H1 (cell line): Measurements from ENCODE around the gene RD3L. TPM values are rescaled to one million over a fixed set of nuclear protein-coding genes. Genes with fewer than 3 reads are reported as not detected.

ENCODE experiments used
- CTCF ChIA-PET: fragments of 300-600 bp; sonication (Branson Sonifier 250); formaldehyde crosslinking; loops from one replicate; lab custom pipeline; 2021; ENCODE audit not compliant: partially characterized antibody; lab: Charles Lee
- POLR2A ChIA-PET: fragments of 300-600 bp; sonication (Branson Sonifier 250); formaldehyde crosslinking; loops from one replicate; lab custom pipeline; 2021; ENCODE audit warnings: inconsistent platforms; ENCODE audit not compliant: partially characterized antibody; lab: Charles Lee
- DNase-seq, 2 experiments: peaks; one replicate each; pipeline versions ENCODE4 v3.0.0 to v3.0.0-alpha.2; 2010 to 2022; ENCODE audit warnings: low spot score in 2 of 2, low read depth in 1 of 2, mixed read lengths in 1 of 2
- FAIRE-seq: peaks from 2 replicates; lab custom pipeline; 2011; peaks lifted over from hg19 to GRCh38; lab: Jason Lieb, UNC
- H2AFZ ChIP-seq: 2 replicates; pipeline ENCODE4 v1.8.1; 2012; ENCODE audit warnings: low read length, inconsistent platforms
- H2AK5ac ChIP-seq: 2 replicates; pipeline ENCODE4 v1.6.1; 2013; ENCODE audit warnings: low read depth, low read length
- H2BK120ac ChIP-seq: replicated peaks from 2 replicates; pipeline ENCODE3; 2013; ENCODE audit warnings: low read depth, low read length, inconsistent platforms
- H2BK12ac ChIP-seq: 2 replicates; pipeline ENCODE4 v1.6.1; 2013; ENCODE audit warnings: low read depth, low read length
- H2BK15ac ChIP-seq: 2 replicates; pipeline ENCODE4 v1.6.1; 2013; ENCODE audit warnings: low read length
- H2BK20ac ChIP-seq: 2 replicates; pipeline ENCODE4 v1.6.1; 2013; ENCODE audit warnings: low read length
- H2BK5ac ChIP-seq: 2 replicates; pipeline ENCODE4 v1.6.1; 2013; ENCODE audit warnings: low read depth, low read length
- H3K14ac ChIP-seq: 2 replicates; pipeline ENCODE4 v1.6.1; 2013; ENCODE audit warnings: inconsistent platforms; ENCODE audit not compliant: insufficient read length
- H3K18ac ChIP-seq: 2 replicates; pipeline ENCODE4 v1.6.1; 2013; ENCODE audit warnings: low read length; ENCODE audit errors: extremely low read depth
- H3K23ac ChIP-seq: 2 replicates; pipeline ENCODE4 v1.6.1; 2013; ENCODE audit warnings: inconsistent platforms; ENCODE audit not compliant: insufficient read length
- H3K23me2 ChIP-seq: 2 replicates; pipeline ENCODE4 v1.6.1; 2013; ENCODE audit warnings: low read depth, low read length
- H3K27ac ChIP-seq: 2 replicates; pipeline ENCODE4 v1.6.1; 2011; ENCODE audit warnings: low read depth, low read length, inconsistent platforms
- H3K27me3 ChIP-seq, 4 experiments: replicated peaks in 1 of 4; 1 replicate in 1 of 4; 2 replicates in 3 of 4; pipeline versions ENCODE4 v1.6.1 to v1.8.1; 2011 to 2013; ENCODE audit warnings: low read length in 3 of 4, mild to moderate bottlenecking in 3 of 4, inconsistent platforms in 2 of 4, mixed read lengths in 2 of 4, moderate library complexity in 1 of 4; ENCODE audit not compliant: control insufficient read depth in 3 of 4, insufficient read depth in 3 of 4; ENCODE audit errors: extremely low read depth in 1 of 4
- H3K36me3 ChIP-seq, 4 experiments: 2 replicates each; pipeline versions ENCODE4 v1.6.1 to v1.8.1; 2011 to 2013; ENCODE audit warnings: mild to moderate bottlenecking in 4 of 4, low read length in 3 of 4, moderate library complexity in 2 of 4, control low read depth in 1 of 4, inconsistent platforms in 1 of 4; ENCODE audit not compliant: insufficient read depth in 4 of 4, control insufficient read depth in 2 of 4
- H3K4ac ChIP-seq: replicated peaks from 2 replicates; pipeline ENCODE3; 2013; ENCODE audit warnings: low read length, low read depth, mixed read lengths, inconsistent platforms; ENCODE audit not compliant: insufficient read length
- H3K4me1 ChIP-seq, 4 experiments: replicated peaks in 1 of 4; 1 replicate in 1 of 4; 2 replicates in 3 of 4; pipeline versions ENCODE4 v1.6.1 to v1.8.1; 2011 to 2013; ENCODE audit warnings: low read length in 3 of 4, inconsistent platforms in 2 of 4, mixed read lengths in 1 of 4; ENCODE audit not compliant: insufficient read depth in 4 of 4, control insufficient read depth in 3 of 4
- H3K4me2 ChIP-seq, 2 experiments: 2 replicates each; pipeline versions ENCODE4 v1.6.1 to v1.8.1; 2011 to 2013; ENCODE audit warnings: low read depth in 2 of 2, low read length in 2 of 2, control low read depth in 1 of 2, inconsistent platforms in 1 of 2, mild to moderate bottlenecking in 1 of 2; ENCODE audit not compliant: insufficient read depth in 1 of 2
- H3K4me3 ChIP-seq, 4 experiments: fragments of 200-600, 300-600 bp in 1 of 4; sonication (generic), shearing (Covaris generic), sonication (Bioruptor Twin) in 1 of 4; 2 replicates each; pipeline versions ENCODE4 v1.5.1 to v1.8.1; 2011 to 2016; ENCODE audit warnings: low read length in 4 of 4, low read depth in 3 of 4, control low read depth in 2 of 4, inconsistent platforms in 2 of 4, mild to moderate bottlenecking in 2 of 4, mixed read lengths in 1 of 4, moderate library complexity in 1 of 4; ENCODE audit not compliant: insufficient read depth in 2 of 4; ENCODE audit errors: extremely low read depth in 1 of 4
- H3K56ac ChIP-seq: replicated peaks from 2 replicates; pipeline ENCODE3; 2013; ENCODE audit warnings: low read depth, mild to moderate bottlenecking, mixed read lengths, low read length, inconsistent platforms; ENCODE audit not compliant: insufficient read length
- H3K79me1 ChIP-seq: 2 replicates; pipeline ENCODE4 v1.6.1; 2013; ENCODE audit warnings: low read depth, low read length, control low read depth
- H3K79me2 ChIP-seq, 2 experiments: 2 replicates each; pipeline versions ENCODE4 v1.6.1 to v1.8.1; 2012 to 2013; ENCODE audit warnings: low read length in 2 of 2, mild to moderate bottlenecking in 2 of 2, inconsistent platforms in 1 of 2; ENCODE audit not compliant: insufficient read depth in 2 of 2, control insufficient read depth in 1 of 2
- H3K9ac ChIP-seq, 4 experiments: replicated peaks in 1 of 4; 1 replicate in 1 of 4; 2 replicates in 3 of 4; pipeline versions ENCODE4 v1.6.1 to v1.8.1; 2011 to 2013; ENCODE audit warnings: low read depth in 3 of 4, low read length in 3 of 4, control low read depth in 2 of 4, mild to moderate bottlenecking in 2 of 4, moderate library complexity in 2 of 4, inconsistent platforms in 1 of 4; ENCODE audit errors: extremely low read depth in 1 of 4
- H3K9me3 ChIP-seq, 2 experiments: 2 replicates each; pipeline versions ENCODE4 v1.6.1 to v1.8.1; 2012 to 2013; ENCODE audit warnings: mild to moderate bottlenecking in 2 of 2, moderate library complexity in 2 of 2, control low read depth in 1 of 2, inconsistent platforms in 1 of 2, low read depth in 1 of 2, low read length in 1 of 2, mixed read lengths in 1 of 2; ENCODE audit not compliant: insufficient read depth in 2 of 2
- H4K20me1 ChIP-seq, 2 experiments: replicated peaks in 1 of 2; 2 replicates each; pipeline versions ENCODE3 to v1.8.1; 2011 to 2013; ENCODE audit warnings: inconsistent platforms in 2 of 2, low read length in 2 of 2, mild to moderate bottlenecking in 1 of 2; ENCODE audit not compliant: insufficient read depth in 2 of 2, control insufficient read depth in 1 of 2
- H4K5ac ChIP-seq: 2 replicates; pipeline ENCODE4 v1.6.1; 2013; ENCODE audit warnings: low read length, low read depth, mixed read lengths, inconsistent platforms; ENCODE audit not compliant: insufficient read length
- H4K8ac ChIP-seq: 2 replicates; pipeline ENCODE4 v1.8.0; 2013; ENCODE audit warnings: mild to moderate bottlenecking, moderate library complexity, low read length, inconsistent platforms; ENCODE audit not compliant: insufficient read depth; ENCODE audit errors: extremely low read depth
- H4K91ac ChIP-seq: replicated peaks from 2 replicates; pipeline ENCODE3; 2013; ENCODE audit warnings: low read length, mixed read lengths, inconsistent platforms; ENCODE audit not compliant: insufficient read length
- BCL11A ChIP-seq, 2 experiments: IDR thresholded peaks; one replicate each; pipeline ENCODE4 v1.6.1; 2011; ENCODE audit warnings: low read depth in 2 of 2, low read length in 2 of 2, mild to moderate bottlenecking in 2 of 2
- CREB1 ChIP-seq: IDR thresholded peaks from 2 replicates; pipeline ENCODE4 v1.6.1; 2012; ENCODE audit warnings: inconsistent platforms
- EGR1 ChIP-seq: IDR thresholded peaks from 2 replicates; pipeline ENCODE4 v1.6.1; 2011; ENCODE audit warnings: low read depth, low read length, borderline replicate concordance
- GABPA ChIP-seq: IDR thresholded peaks from 2 replicates; pipeline ENCODE4 v1.6.1; 2011; ENCODE audit warnings: mild to moderate bottlenecking, low read length, moderate library complexity, borderline replicate concordance; ENCODE audit not compliant: insufficient read depth
- GTF2F1 ChIP-seq: IDR thresholded peaks from 2 replicates; pipeline ENCODE4 v1.6.1; 2012; ENCODE audit warnings: low read depth, low read length, improper control_type of control experiment, borderline replicate concordance
- JUN ChIP-seq: IDR thresholded peaks from 2 replicates; pipeline ENCODE4 v1.6.1; 2011; ENCODE audit warnings: low read depth, mild to moderate bottlenecking, improper control_type of control experiment, low read length
- KDM1A ChIP-seq: fragments of 200-600, 300-600 bp; sonication (generic); IDR thresholded peaks from 2 replicates; pipeline ENCODE4 v1.7.1; 2016; ENCODE audit warnings: mild to moderate bottlenecking, low read length, borderline replicate concordance
- KDM5A ChIP-seq: fragments of 200-600 bp; IDR thresholded peaks from 2 replicates; pipeline ENCODE4 v1.7.1; 2012; ENCODE audit warnings: mild to moderate bottlenecking, low read length, inconsistent platforms, mixed read lengths
- MAFK ChIP-seq: IDR thresholded peaks from 2 replicates; pipeline ENCODE4 v1.6.1; 2012; ENCODE audit warnings: low read depth, mild to moderate bottlenecking, improper control_type of control experiment, low read length
- NANOG ChIP-seq: IDR thresholded peaks from 2 replicates; pipeline ENCODE4 v1.6.1; 2011; ENCODE audit warnings: low read length, low read depth, mild to moderate bottlenecking, inconsistent platforms; ENCODE audit not compliant: insufficient read depth, poor library complexity, severe bottlenecking
- RAD21 ChIP-seq, 2 experiments: IDR thresholded peaks in 1 of 2; conservative IDR thresholded peaks in 1 of 2; 2 replicates each; pipeline ENCODE4 v1.6.1; 2011; ENCODE audit warnings: low read depth in 2 of 2, low read length in 2 of 2, improper control_type of control experiment in 1 of 2, inconsistent platforms in 1 of 2, mild to moderate bottlenecking in 1 of 2, moderate library complexity in 1 of 2
- SP1 ChIP-seq: IDR thresholded peaks from 2 replicates; pipeline ENCODE4 v1.6.1; 2011; ENCODE audit warnings: low read depth, low read length
- SP2 ChIP-seq: IDR thresholded peaks from 2 replicates; pipeline ENCODE4 v1.6.1; 2012; ENCODE audit warnings: mild to moderate bottlenecking, low read length, inconsistent platforms
- SRF ChIP-seq: IDR thresholded peaks from 2 replicates; pipeline ENCODE4 v1.6.1; 2011; ENCODE audit warnings: mild to moderate bottlenecking, low read depth, low read length, moderate library complexity
- ZNF274 ChIP-seq: IDR thresholded peaks from 2 replicates; pipeline ENCODE4 v1.7.0; 2012; ENCODE audit warnings: low read length, borderline replicate concordance; ENCODE audit errors: extremely low read depth
- WGBS, 2 experiments: shearing (Covaris generic) in 1 of 2; methylation state at CpG; one replicate each; pipeline versions ENCODE4 v1.1.6 to v1.1.7; 2013 to 2015; ENCODE audit warnings: low lambda C conversion rate in 2 of 2, mixed read lengths in 2 of 2, inconsistent platforms in 1 of 2, low coverage in 1 of 2, missing lambda C conversion rate in 1 of 2; ENCODE audit not compliant: insufficient replicate concordance in 2 of 2, insufficient coverage in 1 of 2, insufficient read length in 1 of 2; ENCODE audit errors: extremely low coverage in 1 of 2, missing lambda C conversion rate in 1 of 2; 5-methylcytosine and 5-hydroxymethylcytosine counted together
- polyA plus RNA-seq, 7 experiments: library from polyadenylated mRNA; depleted of rRNA in 3 of 7; stranded (reverse) in 5 of 7; unstranded in 2 of 7; fragments of >200 nt in 5 of 7; fragments of 200-250 nt in 2 of 7; gene quantifications; 1 replicate in 5 of 7; 2 replicates in 1 of 7; 4 replicates in 1 of 7; pipeline versions ENCODE4 v1.2.1 to v1.2.3, GENCODE V29; 2011 to 2013; ENCODE audit warnings: missing spikeins in 2 of 7, mixed read lengths in 2 of 7
- total RNA-seq: library from RNA; stranded (reverse); fragmentation: NEBNext Ultra II Directional; extraction: Animal tissue kit (Norgen Biotek cat#: 25700); gene quantifications from 2 replicates; pipeline ENCODE4 v1.2.1, GENCODE V29; 2021

The RD3L gene
- total and polyA plus RNA-seq, 2 of the 8 experiments (the other 6 are each of a cell fraction or from before 2014, with no cell fraction given): not detected

GRCh38 chr14:103943673-103944072 lies 1.3 kb upstream of the RD3L start:
- H4K20me1 ChIP-seq: no peaks in the 10 kb centered on the region
- no peak overlapping the region for H4K5ac ChIP-seq
- H3K23me2 ChIP-seq: no peaks in the 10 kb centered on the region
- no peak overlapping the region for H2AK5ac ChIP-seq
- no peak overlapping the region for H3K9ac ChIP-seq
- CTCF ChIA-PET: interaction anchor here (0.9 kb wide), 1 partner anchor 135 kb away, joined by 3 read pairs; no protein-coding TSS in a partner anchor
- no peak overlapping the region for H3K14ac ChIP-seq
- FAIRE-seq (no peak), DNase-seq (no peak)
- H3K4me1 ChIP-seq: no peaks in the 10 kb centered on the region
- no peak overlapping the region for H3K27ac ChIP-seq
- no peak overlapping the region for H2BK20ac ChIP-seq
- H3K27me3 ChIP-seq: 0 out of 7 replicates have a peak, but pooled peaks cover 0 to 1% (median 0%) of the 10 kb centered on the region in 4 experiments
- H3K23ac ChIP-seq: no peak overlapping the region
- H3K79me1 ChIP-seq: no peaks in the 10 kb centered on the region
- peaks cover 2 to 3% of the 10 kb centered on the region in 2 experiments; a peak in 2 of 4 replicates for H3K9me3 ChIP-seq
- no peak overlapping the region for H2BK120ac ChIP-seq
- no peak overlapping the region for H4K8ac ChIP-seq
- no peaks in the 10 kb centered on the region for H3K36me3 ChIP-seq
- no peak overlapping the region for H2BK12ac ChIP-seq
- no peak overlapping the region for H3K4me2 ChIP-seq
- WGBS, 2 experiments: 78% methylated on average over 5 of the region's 5 CpGs; no CpG with 5 or more reads in 1 of the 2 experiments
- H4K91ac ChIP-seq: no peak overlapping the region
- no peaks in the 10 kb centered on the region for H3K79me2 ChIP-seq
- no peak overlapping the region for H3K18ac ChIP-seq
- no peak overlapping the region for H2BK5ac ChIP-seq
- H3K4ac ChIP-seq: no peak overlapping the region
- POLR2A ChIA-PET: no interaction called here
- H3K4me3 ChIP-seq: no peak overlapping the region
- no peak overlapping the region for H2BK15ac ChIP-seq
- H2AFZ ChIP-seq: no peak overlapping the region
- H3K56ac ChIP-seq: no peak overlapping the region
- TF ChIP-seq EGR1: no peak
- no peak for TF ChIP-seq BCL11A (IDR thresholded peaks at IDR 0.05; ENCODE audit: low read depth in 2 of 2, low read length in 2 of 2)
- TF ChIP-seq SP1: no peak
- TF ChIP-seq CREB1: no peak
- no peak for TF ChIP-seq JUN
- no peak for TF ChIP-seq MAFK
- TF ChIP-seq SRF: no peak
- TF ChIP-seq GTF2F1: no peak
- no peak for TF ChIP-seq NANOG
- no peak for TF ChIP-seq KDM5A
- TF ChIP-seq SP2: no peak
- no peak for TF ChIP-seq RAD21 (IDR thresholded peaks at IDR 0.05 in 1 of 2, conservative IDR thresholded peaks at IDR 0.05 in 1 of 2; ENCODE audit: low read depth in 2 of 2, low read length in 2 of 2)
- TF ChIP-seq KDM1A: no peak
- no peak for TF ChIP-seq ZNF274
- TF ChIP-seq GABPA: no peak
